Muscle layer of duodenum (tissue), 2 donors: Measurements from ENCODE around the gene TNFSF13.

ENCODE experiments used
- H3K27ac ChIP-seq: one replicate; pipeline ENCODE4 v1.7.0; 2013; ENCODE audit warnings: mild to moderate bottlenecking, low read length
- H3K27me3 ChIP-seq: one replicate; pipeline ENCODE4 v1.7.0; 2013; ENCODE audit warnings: low read depth, mild to moderate bottlenecking, control low read depth, low read length
- H3K36me3 ChIP-seq, 2 donors: one replicate each; pipeline ENCODE4 v1.7.0; 2013; ENCODE audit warnings: low read length in 2 of 2, control low read depth in 1 of 2, mild to moderate bottlenecking in 1 of 2; ENCODE audit not compliant: insufficient read depth in 2 of 2, control insufficient read depth in 1 of 2
- H3K4me1 ChIP-seq, 2 donors: one replicate each; pipeline ENCODE4 v1.7.0; 2013; ENCODE audit warnings: low read length in 2 of 2, mild to moderate bottlenecking in 2 of 2, control low read depth in 1 of 2, moderate library complexity in 1 of 2; ENCODE audit not compliant: insufficient read depth in 2 of 2, control insufficient read depth in 1 of 2
- H3K4me3 ChIP-seq, 2 donors: one replicate each; pipeline ENCODE4 v1.7.0; 2013; ENCODE audit warnings: low read length in 2 of 2, low read depth in 1 of 2, mild to moderate bottlenecking in 1 of 2
- H3K9me3 ChIP-seq, 2 donors: one replicate each; pipeline ENCODE4 v1.7.0; 2013; ENCODE audit warnings: low read length in 2 of 2, control low read depth in 1 of 2, mild to moderate bottlenecking in 1 of 2; ENCODE audit not compliant: control insufficient read depth in 1 of 2
- donor health status: healthy.

TNFSF13 gene

GRCh38 chr17:7576432-7576937 lies 17.9 kb downstream of the TNFSF13 start:
- Histone ChIP-seq H3K4me1 (peaks cover 19 to 58% of the 10 kb centered on the region in 2 donors), H3K36me3 (peaks cover 41 to 57% of the 10 kb centered on the region in 2 donors), H3K27me3 (no peaks in the 10 kb centered on the region), H3K9me3 (no peaks in the 10 kb centered on the region), H3K27ac (no peak overlapping the region), H3K4me3 (no peak overlapping the region)

- H3K27me3 ChIP-seq, result no peaks in the 10 kb centered on the region
- no peak overlapping the region for H3K27ac ChIP-seq
- no peak overlapping the region for H3K4me3 ChIP-seq
- H3K36me3 ChIP-seq, result peaks cover 41 to 56% of the 10 kb centered on the region in 2 donors
- peaks cover 22 to 64% of the 10 kb centered on the region in 2 donors for H3K4me1 ChIP-seq
- H3K9me3 ChIP-seq, result no peaks in the 10 kb centered on the region
These were observed 19.0 kb downstream of the TNFSF13 start for GRCh38 chr17:7577327-7578199.

GRCh38 chr17:7579001-7579833 lies 20.7 kb downstream of the TNFSF13 start, which contains the start of gene CD68:
Gene CD68, plus strand, starts transcription at chr17:7579638. Its CDS starts 40 bp downstream, at chr17:7579678.
- peaks cover 38 to 50% of the 10 kb centered on the region in 2 donors for H3K36me3 ChIP-seq
- peaks cover 20 to 68% of the 10 kb centered on the region in 2 donors for H3K4me1 ChIP-seq
- H3K27me3 ChIP-seq, result no peaks in the 10 kb centered on the region
- H3K4me3 ChIP-seq, result peak within 1 kb of the TSS; percentile 49 to 67
- peak within 1 kb of the TSS; percentile 95 for H3K27ac ChIP-seq
- no peaks in the 10 kb centered on the region for H3K9me3 ChIP-seq

- H3K27me3 ChIP-seq, result no peaks in the 10 kb centered on the region
- H3K36me3 ChIP-seq, result peaks cover 30 to 42% of the 10 kb centered on the region in 2 donors
- peaks cover 12 to 68% of the 10 kb centered on the region in 2 donors for H3K4me1 ChIP-seq
- H3K27ac ChIP-seq, result peak overlapping the region; percentile 95
- no peaks in the 10 kb centered on the region for H3K9me3 ChIP-seq
- peak overlapping the region; percentile 49 to 67 for H3K4me3 ChIP-seq
These were observed 21.5 kb downstream of the TNFSF13 start for GRCh38 chr17:7579834-7580603.

- H3K27me3 ChIP-seq, result no peaks in the 10 kb centered on the region
- H3K27ac ChIP-seq, result peak overlapping the region; percentile 95
- peaks cover 11 to 65% of the 10 kb centered on the region in 2 donors for H3K4me1 ChIP-seq
- H3K36me3 ChIP-seq, result peaks cover 23 to 34% of the 10 kb centered on the region in 2 donors
- H3K4me3 ChIP-seq, result peak overlapping the region; percentile 49 to 67
- H3K9me3 ChIP-seq, result no peaks in the 10 kb centered on the region
These were observed 22.3 kb downstream of the TNFSF13 start for GRCh38 chr17:7580604-7581575.

- Histone ChIP-seq H3K4me3 (peak overlapping the region; percentile 74 to 90), H3K27me3 (no peaks in the 10 kb centered on the region), H3K27ac (peak overlapping the region; percentile 98), H3K9me3 (no peaks in the 10 kb centered on the region), H3K36me3 (peaks cover 15 to 23% of the 10 kb centered on the region in 2 donors), H3K4me1 (peaks cover 11 to 61% of the 10 kb centered on the region in 2 donors)
These were observed 24.1 kb downstream of the TNFSF13 start for GRCh38 chr17:7582396-7583252.

GRCh38 chr17:7583253-7584109 lies 24.9 kb downstream of the TNFSF13 start, which contains the start of gene MPDU1:
Gene MPDU1, plus strand, starts transcription at chr17:7583852. Its CDS starts 11 bp downstream, at chr17:7583863.
- Histone ChIP-seq H3K9me3 (no peaks in the 10 kb centered on the region), H3K27ac (peak within 1 kb of the TSS; percentile 98), H3K36me3 (peaks cover 9 to 17% of the 10 kb centered on the region in 2 donors), H3K4me3 (peak within 1 kb of the TSS; percentile 74 to 90), H3K4me1 (peaks cover 11 to 68% of the 10 kb centered on the region in 2 donors), H3K27me3 (no peaks in the 10 kb centered on the region)

- Histone ChIP-seq H3K27ac (peak overlapping the region; percentile 56), H3K27me3 (no peaks in the 10 kb centered on the region), H3K36me3 (peaks cover 15 to 23% of the 10 kb centered on the region in 2 donors), H3K4me1 (peaks cover 3 to 50% of the 10 kb centered on the region in 2 donors), H3K9me3 (no peaks in the 10 kb centered on the region), H3K4me3 (no peak overlapping the region)
These were observed 28.3 kb downstream of the TNFSF13 start for GRCh38 chr17:7586673-7587419.
